Mesenchymal stem cell (in vitro differentiated cells and primary cell): ENCODE measurements around the gene LMO2.

ENCODE experiments used
- DNase-seq: peaks from one replicate; pipeline ENCODE4 v3.0.0-alpha.2; 2013
- H2AFZ ChIP-seq: one replicate; pipeline ENCODE4 v1.6.1; 2013; ENCODE audit warnings: low read depth, mild to moderate bottlenecking, control low read depth, inconsistent platforms, low read length, moderate library complexity
- H2AK5ac ChIP-seq: 2 replicates; pipeline ENCODE4 v1.6.1; 2013; ENCODE audit warnings: low read length, moderate library complexity, mild to moderate bottlenecking, inconsistent platforms; ENCODE audit not compliant: severe bottlenecking
- H2BK120ac ChIP-seq: one replicate; pipeline ENCODE4 v1.6.1; 2013; ENCODE audit warnings: low read depth, mild to moderate bottlenecking, inconsistent platforms, low read length, moderate library complexity
- H2BK12ac ChIP-seq, 2 experiments: one replicate each; pipeline ENCODE4 v1.6.1; 2013; ENCODE audit warnings: inconsistent platforms in 2 of 2, low read length in 2 of 2, mild to moderate bottlenecking in 2 of 2, moderate library complexity in 2 of 2, control low read depth in 1 of 2
- H2BK15ac ChIP-seq: one replicate; pipeline ENCODE4 v1.6.1; 2013; ENCODE audit warnings: mild to moderate bottlenecking, low read depth, inconsistent platforms; ENCODE audit not compliant: poor library complexity, severe bottlenecking
- H2BK5ac ChIP-seq: 2 replicates; pipeline ENCODE4 v1.6.1; 2013; ENCODE audit warnings: low read depth, mild to moderate bottlenecking, low read length, control low read depth, inconsistent platforms; ENCODE audit not compliant: poor library complexity, severe bottlenecking
- H3K14ac ChIP-seq, 2 experiments: one replicate each; pipeline ENCODE4 v1.6.1; 2013; ENCODE audit warnings: inconsistent platforms in 2 of 2, low read length in 2 of 2, control low read depth in 1 of 2, mild to moderate bottlenecking in 1 of 2, moderate library complexity in 1 of 2
- H3K18ac ChIP-seq, 2 experiments: one replicate each; pipeline ENCODE4 v1.6.1; 2013; ENCODE audit warnings: inconsistent platforms in 2 of 2, low read length in 2 of 2, control low read depth in 1 of 2, low read depth in 1 of 2, mild to moderate bottlenecking in 1 of 2
- H3K23ac ChIP-seq, 2 experiments: one replicate each; pipeline ENCODE4 v1.6.1; 2013; ENCODE audit warnings: inconsistent platforms in 2 of 2, low read length in 2 of 2, mild to moderate bottlenecking in 2 of 2, moderate library complexity in 2 of 2, control low read depth in 1 of 2
- H3K27ac ChIP-seq: 2 replicates; pipeline ENCODE4 v1.5.1; 2013; ENCODE audit warnings: mild to moderate bottlenecking, moderate library complexity, low read length, control low read depth, inconsistent platforms; ENCODE audit not compliant: poor library complexity, severe bottlenecking
- H3K27me3 ChIP-seq, 2 experiments: 2 replicates each; pipeline versions ENCODE4 v1.6.1 to v1.7.0; 2013; ENCODE audit warnings: low read length in 2 of 2, mild to moderate bottlenecking in 2 of 2, moderate library complexity in 2 of 2, control low read depth in 1 of 2, inconsistent platforms in 1 of 2; ENCODE audit not compliant: control insufficient read depth in 1 of 2, insufficient read depth in 1 of 2
- H3K36me3 ChIP-seq, 2 experiments: 2 replicates each; pipeline versions ENCODE4 v1.6.1 to v1.7.0; 2013; ENCODE audit warnings: low read length in 2 of 2, control low read depth in 1 of 2, inconsistent platforms in 1 of 2, low read depth in 1 of 2, mild to moderate bottlenecking in 1 of 2; ENCODE audit not compliant: insufficient read depth in 2 of 2, control insufficient read depth in 1 of 2
- H3K4ac ChIP-seq, 2 experiments: one replicate each; pipeline ENCODE4 v1.6.1; 2013; ENCODE audit warnings: inconsistent platforms in 2 of 2, low read length in 2 of 2, mild to moderate bottlenecking in 2 of 2, moderate library complexity in 2 of 2, control low read depth in 1 of 2, low read depth in 1 of 2
- H3K4me1 ChIP-seq: 2 replicates; pipeline ENCODE4 v1.6.1; 2013; ENCODE audit warnings: low read depth, low read length, control low read depth; ENCODE audit not compliant: control insufficient read depth, insufficient read depth
- H3K4me2 ChIP-seq: 2 replicates; pipeline ENCODE4 v1.6.1; 2013; ENCODE audit warnings: low read length, mild to moderate bottlenecking, inconsistent platforms; ENCODE audit not compliant: poor library complexity, severe bottlenecking
- H3K4me3 ChIP-seq, 2 experiments: 2 replicates each; pipeline versions ENCODE4 v1.5.1 to v1.7.0; 2013; ENCODE audit warnings: low read length in 2 of 2, mild to moderate bottlenecking in 2 of 2, control low read depth in 1 of 2, low read depth in 1 of 2; ENCODE audit not compliant: insufficient read depth in 1 of 2
- H3K79me1 ChIP-seq: replicated peaks from 2 replicates; pipeline ENCODE4 v1.6.1; 2013; ENCODE audit warnings: mild to moderate bottlenecking, control low read depth, low read length, inconsistent platforms; ENCODE audit not compliant: poor library complexity, severe bottlenecking
- H3K9ac ChIP-seq: 2 replicates; pipeline ENCODE4 v1.7.0; 2013; ENCODE audit warnings: mild to moderate bottlenecking, low read length, moderate library complexity
- H3K9me3 ChIP-seq: 2 replicates; pipeline ENCODE4 v1.7.0; 2013; ENCODE audit warnings: mild to moderate bottlenecking, low read length; ENCODE audit not compliant: control insufficient read depth
- H4K8ac ChIP-seq: one replicate; pipeline ENCODE4 v1.6.1; 2013; ENCODE audit warnings: inconsistent platforms, mild to moderate bottlenecking, low read length, moderate library complexity
- H4K91ac ChIP-seq: one replicate; pipeline ENCODE4 v1.6.1; 2013; ENCODE audit warnings: mild to moderate bottlenecking, low read length, inconsistent platforms
- WGBS: methylation state at CpG from one replicate; pipeline ENCODE4 v1.1.7; 2013; ENCODE audit warnings: mixed read lengths; 5-methylcytosine and 5-hydroxymethylcytosine counted together

Gene LMO2

GRCh38 chr11:33928564-33928963 is 36.7 kb upstream of the LMO2 start:
- H3K27ac ChIP-seq, result no peak overlapping the region
- H3K23ac ChIP-seq, result no peak overlapping the region
- H3K9ac ChIP-seq, result no peak overlapping the region
- H4K8ac ChIP-seq, result no peak overlapping the region
- no peak overlapping the region for H2BK15ac ChIP-seq
- H3K27me3 ChIP-seq, result peaks cover 29 to 82% of the 10 kb centered on the region in 2 experiments
- WGBS, result 93% methylated on average over 4 of the region's 4 CpGs
- H3K4me3 ChIP-seq, result no peak overlapping the region
- no peak overlapping the region for H3K4ac ChIP-seq
- no peaks in the 10 kb centered on the region for H3K4me1 ChIP-seq
- H3K9me3 ChIP-seq, result peaks cover 24% of the 10 kb centered on the region
- H2BK120ac ChIP-seq, result no peak overlapping the region
- H2BK5ac ChIP-seq, result no peak overlapping the region
- H2AK5ac ChIP-seq, result no peak overlapping the region
- no peak for DNase-seq
- H3K36me3 ChIP-seq, result no peaks in the 10 kb centered on the region
- H3K4me2 ChIP-seq, result no peak overlapping the region
- no peak overlapping the region for H2BK12ac ChIP-seq
- H3K18ac ChIP-seq, result no peak overlapping the region
- H2AFZ ChIP-seq, result no peak overlapping the region
- H4K91ac ChIP-seq, result no peak overlapping the region
- H3K14ac ChIP-seq, result no peak overlapping the region
- no peaks in the 10 kb centered on the region for H3K79me1 ChIP-seq

- no peak for DNase-seq
- 87% methylated on average over 16 of the region's 16 CpGs for WGBS
- no peak overlapping the region for H3K14ac ChIP-seq
Measured at GRCh38 chr11:33926671-33927552, 35.0 kb upstream of the LMO2 start.

DNA sequence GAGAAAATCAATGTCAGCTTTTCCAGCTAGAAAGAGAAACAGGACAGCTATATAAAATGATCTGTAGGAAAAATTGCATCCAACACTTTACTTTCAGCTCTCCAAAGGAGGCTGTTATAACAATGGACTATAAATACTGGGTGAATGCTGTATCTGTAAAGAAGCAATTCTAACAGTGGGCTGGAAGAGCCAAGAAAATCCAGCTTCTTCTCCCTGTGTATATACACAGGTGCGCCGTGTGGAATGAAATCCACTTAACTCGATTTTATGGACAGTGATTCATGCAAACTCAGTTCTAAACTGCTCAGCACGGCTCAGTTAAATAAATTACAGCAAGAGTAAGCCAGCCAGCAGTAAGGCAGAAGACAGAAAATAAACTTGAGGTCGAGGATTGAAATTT is 32.5 kb upstream of the LMO2 start:
- Histone ChIP-seq H2AK5ac (no peak overlapping the region), H3K14ac (no peak overlapping the region), H4K91ac (no peak overlapping the region), H3K79me1 (no peaks in the 10 kb centered on the region), H3K9ac (no peak overlapping the region), H3K4me3 (no peak overlapping the region), H3K27me3 (peaks cover 40 to 95% of the 10 kb centered on the region in 2 experiments), H3K27ac (no peak overlapping the region), H3K4me2 (no peak overlapping the region), H3K18ac (no peak overlapping the region), H3K36me3 (no peaks in the 10 kb centered on the region), H2AFZ (no peak overlapping the region), H2BK5ac (no peak overlapping the region), H3K4me1 (no peaks in the 10 kb centered on the region), H2BK120ac (no peak overlapping the region), H3K23ac (no peak overlapping the region), H4K8ac (no peak overlapping the region), H2BK15ac (no peak overlapping the region), H3K9me3 (peaks cover 6% of the 10 kb centered on the region), H3K4ac (no peak overlapping the region), H2BK12ac (no peak overlapping the region)
- WGBS, result 85% methylated on average over 5 of the region's 5 CpGs
- no peak for DNase-seq

More at GRCh38 chr11:33926671-33927552, 35.0 kb upstream of the LMO2 start:
- Histone ChIP-seq H2BK12ac (no peak overlapping the region), H3K27me3 (peaks cover 40 to 84% of the 10 kb centered on the region in 2 experiments), H3K4me1 (no peaks in the 10 kb centered on the region), H3K36me3 (no peaks in the 10 kb centered on the region), H2BK15ac (no peak overlapping the region), H3K4me3 (no peak overlapping the region), H3K4me2 (no peak overlapping the region), H2BK5ac (no peak overlapping the region), H2AFZ (no peak overlapping the region), H4K91ac (no peak overlapping the region), H3K23ac (no peak overlapping the region), H4K8ac (peak overlapping the region; percentile 4), H2AK5ac (no peak overlapping the region), H2BK120ac (no peak overlapping the region), H3K18ac (no peak overlapping the region), H3K4ac (no peak overlapping the region), H3K27ac (no peak overlapping the region), H3K9ac (no peak overlapping the region), H3K79me1 (no peaks in the 10 kb centered on the region), H3K9me3 (peaks cover 16% of the 10 kb centered on the region)

DNA sequence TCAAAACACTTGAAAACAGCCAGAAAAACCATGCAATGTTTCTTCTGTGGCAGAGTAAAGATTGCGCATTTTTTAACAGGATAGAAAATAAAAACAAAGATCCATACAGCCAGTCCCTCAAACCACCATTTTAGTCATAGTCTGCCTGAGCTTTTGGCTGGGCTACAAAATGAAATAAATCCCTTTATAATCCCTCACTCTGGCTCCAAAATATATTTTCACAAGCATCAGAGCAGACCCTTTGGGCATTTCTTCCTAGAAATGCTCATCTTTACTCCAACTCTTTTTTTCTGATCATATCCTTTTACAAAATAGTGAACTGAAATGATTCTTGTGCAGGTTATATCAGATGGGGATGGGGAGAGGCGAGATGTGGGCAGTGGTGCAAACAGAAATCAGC is 31.8 kb upstream of the LMO2 start:
- H3K4me3 ChIP-seq, result no peak overlapping the region
- H4K8ac ChIP-seq, result no peak overlapping the region
- H2BK15ac ChIP-seq, result no peak overlapping the region
- H3K4me2 ChIP-seq, result no peak overlapping the region
- H2BK12ac ChIP-seq, result no peak overlapping the region
- H3K4me1 ChIP-seq, result no peaks in the 10 kb centered on the region
- H2BK120ac ChIP-seq, result no peak overlapping the region
- DNase-seq, result no peak
- no peaks in the 10 kb centered on the region for H3K36me3 ChIP-seq
- H3K9ac ChIP-seq, result no peak overlapping the region
- WGBS, result 100% methylated on average over 1 of the region's 2 CpGs
- H2BK5ac ChIP-seq, result no peak overlapping the region
- H3K9me3 ChIP-seq, result peaks cover 6% of the 10 kb centered on the region
- no peak overlapping the region for H3K27ac ChIP-seq
- H3K4ac ChIP-seq, result no peak overlapping the region
- no peak overlapping the region for H3K14ac ChIP-seq
- no peak overlapping the region for H2AK5ac ChIP-seq
- no peak overlapping the region for H2AFZ ChIP-seq
- H3K27me3 ChIP-seq, result peaks cover 40 to 92% of the 10 kb centered on the region in 2 experiments
- H4K91ac ChIP-seq, result no peak overlapping the region
- H3K79me1 ChIP-seq, result no peaks in the 10 kb centered on the region
- H3K18ac ChIP-seq, result no peak overlapping the region
- H3K23ac ChIP-seq, result no peak overlapping the region
